Fibroblast of skin of scalp (primary cell): ENCODE measurements around the gene SMAP1. TPM values are rescaled to one million over a fixed set of nuclear protein-coding genes. Genes with fewer than 3 reads are reported as not detected.

ENCODE experiments used
- DNase-seq: peaks from one replicate; pipeline ENCODE4 v3.0.0-alpha.2; 2013
- polyA plus RNA-seq, 2 experiments: library from polyadenylated mRNA; unstranded; fragments of 120-200 nt; gene quantifications; one replicate each; pipeline ENCODE4 v1.2.1, GENCODE V29; 2013; ENCODE audit not compliant: insufficient read length in 2 of 2

Gene SMAP1
- polyA plus RNA-seq (2013, experiment 1 of 2; ENCODE audit: insufficient read length), result 26.6 TPM
- polyA plus RNA-seq (2013, experiment 2 of 2; ENCODE audit: insufficient read length), result 28.7 TPM

GRCh38 chr6:70667711-70668498 is at the start of gene SMAP1:
TSS of gene SMAP1 (plus strand) at chr6:70667883. CDS start at chr6:70668024, 141 bp downstream.
- peak; percentile 92 for DNase-seq

DNA sequence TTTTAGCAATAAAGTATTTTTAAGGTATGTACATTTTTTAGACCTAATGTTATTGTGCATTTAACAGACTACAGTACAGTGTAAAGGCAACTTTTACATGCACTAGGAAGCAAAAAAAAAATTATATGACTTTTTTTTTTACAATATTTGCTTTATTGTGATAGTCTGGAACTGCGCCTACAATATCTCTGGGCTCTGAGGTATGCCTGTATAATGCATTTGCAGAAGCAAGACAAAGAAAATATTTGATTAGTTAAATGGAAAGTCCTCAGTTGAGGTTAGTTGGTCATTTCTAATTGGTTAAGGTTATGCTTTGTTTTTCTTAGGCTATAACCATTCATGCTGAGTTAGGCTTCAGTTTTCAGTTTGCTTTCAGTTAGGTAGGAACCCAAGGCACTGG is 46.9 kb upstream of the SMAP1 start:
- DNase-seq, result no peak

GRCh38 chr6:70622461-70622860 is 45.2 kb upstream of the SMAP1 start:
- DNase-seq, result no peak

DNA sequence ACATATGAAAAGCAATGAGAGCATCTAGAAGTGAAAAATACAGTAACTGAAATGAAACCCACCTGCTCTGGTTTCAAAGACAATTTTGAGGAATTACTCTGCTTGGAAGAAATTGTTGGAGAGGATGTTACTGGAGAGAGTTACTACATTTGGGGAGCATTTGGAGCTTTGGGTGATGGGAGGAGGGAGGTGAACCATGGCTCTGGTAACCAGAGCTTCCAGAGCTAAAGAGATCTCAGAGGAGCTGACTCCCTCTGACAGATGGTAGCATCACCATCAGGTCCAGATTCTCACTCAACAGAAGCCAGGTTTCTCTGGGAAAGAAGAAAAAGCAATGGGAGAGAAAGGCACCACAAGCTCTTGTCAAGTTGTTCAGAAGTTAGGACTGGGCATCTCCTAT is 42.2 kb upstream of the SMAP1 start:
- no peak for DNase-seq

DNA sequence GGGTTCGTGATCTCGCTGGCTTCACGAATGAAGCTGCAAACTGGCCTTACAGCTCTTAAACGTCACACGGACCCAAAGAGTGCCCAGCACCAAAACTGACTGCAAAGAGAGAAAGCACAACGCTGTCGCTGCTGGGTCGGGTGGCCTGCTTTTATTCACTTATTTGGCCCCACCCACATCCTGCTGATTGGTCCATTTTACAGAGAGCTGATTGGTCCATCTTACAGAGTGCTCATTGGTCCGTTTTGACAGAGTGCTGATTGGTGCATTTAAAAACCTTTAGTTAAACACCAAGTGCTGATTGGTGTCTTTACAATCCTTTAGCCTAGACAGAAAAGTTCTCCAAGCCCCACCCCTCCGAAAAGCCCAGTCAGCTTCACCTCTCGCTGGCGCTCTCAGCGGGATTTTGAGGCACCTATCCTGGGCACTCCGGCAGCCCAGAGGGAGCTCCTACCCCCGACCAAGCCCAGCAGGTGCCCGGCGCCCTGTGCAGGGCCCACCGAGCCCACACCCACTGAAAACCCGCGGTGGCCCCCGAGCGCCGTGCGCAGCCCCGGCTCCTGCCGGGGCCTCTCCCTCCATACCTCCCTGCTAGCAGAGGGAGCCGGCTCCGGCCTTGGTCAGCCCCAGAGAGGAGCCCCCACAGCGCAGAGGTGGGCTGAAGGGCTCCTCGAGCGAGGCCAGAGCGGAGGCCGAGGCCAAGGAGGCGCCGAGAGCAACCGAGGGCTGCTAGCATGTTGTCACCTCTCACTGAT is 40.0 kb upstream of the SMAP1 start:
- DNase-seq, result no peak

- no peak for DNase-seq
Measured at GRCh38 chr6:70629929-70630328, 37.8 kb upstream of the SMAP1 start.

DNA sequence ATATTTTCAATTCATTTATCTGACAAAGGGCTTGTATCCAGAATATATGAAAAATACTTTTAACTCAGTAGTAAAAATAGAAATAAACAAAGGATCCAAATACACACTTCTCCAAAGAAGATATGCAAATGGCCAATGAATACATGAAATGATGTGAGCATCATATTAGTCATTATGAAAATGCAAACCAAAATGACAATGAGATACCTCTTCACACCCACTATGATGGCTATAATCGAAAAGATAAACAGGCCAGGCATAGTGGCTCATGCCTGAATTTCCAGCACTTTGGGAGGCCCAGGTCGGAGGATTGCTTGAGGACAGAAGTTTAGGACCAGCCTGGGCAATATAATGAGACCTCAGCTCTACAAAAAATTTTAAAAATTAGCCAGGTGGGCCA is 33.8 kb upstream of the SMAP1 start:
- DNase-seq, result no peak

DNA sequence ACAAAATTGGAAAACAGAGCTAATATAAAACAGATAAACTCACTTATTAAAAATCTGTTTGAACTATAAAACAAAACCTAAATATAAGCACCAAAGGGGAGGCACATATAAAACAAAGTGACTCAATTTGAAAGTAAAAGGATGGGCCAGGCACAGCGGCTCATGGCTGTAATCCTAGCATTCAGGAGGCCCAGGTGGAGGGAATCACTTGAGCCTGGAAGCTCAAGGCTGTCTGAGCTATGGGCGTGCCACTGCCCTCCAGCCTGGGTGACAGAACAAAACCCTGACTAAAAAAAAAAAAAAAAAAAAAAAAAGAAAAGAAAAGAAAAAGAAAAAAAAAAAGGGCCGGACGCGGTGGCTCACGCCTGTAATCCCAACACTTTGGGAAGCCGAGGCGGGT is 31.1 kb upstream of the SMAP1 start:
- DNase-seq, result no peak

DNA sequence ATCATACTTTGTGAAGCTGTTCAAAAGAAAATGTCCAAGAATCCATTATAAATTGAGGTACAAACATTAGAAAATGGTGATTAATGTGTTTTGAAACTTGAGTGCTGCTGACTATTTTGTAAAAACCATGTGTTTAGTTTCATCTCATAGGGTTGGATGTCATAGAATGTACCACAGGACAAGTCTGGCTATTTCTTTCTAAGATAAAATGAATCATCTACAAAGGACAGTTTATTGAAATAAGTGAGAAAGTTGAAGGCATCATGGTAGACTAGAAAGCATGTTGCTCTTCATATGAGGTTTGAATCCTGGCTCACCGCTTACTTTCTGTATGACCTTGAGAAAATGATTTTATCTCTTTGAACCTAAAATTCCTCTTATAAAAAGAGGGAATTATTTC is 29.2 kb upstream of the SMAP1 start:
- no peak for DNase-seq

- no peak for DNase-seq
Measured at GRCh38 chr6:70651326-70651905, 16.3 kb upstream of the SMAP1 start.

GRCh38 chr6:70652216-70652615 is 15.5 kb upstream of the SMAP1 start:
- no peak for DNase-seq

DNA sequence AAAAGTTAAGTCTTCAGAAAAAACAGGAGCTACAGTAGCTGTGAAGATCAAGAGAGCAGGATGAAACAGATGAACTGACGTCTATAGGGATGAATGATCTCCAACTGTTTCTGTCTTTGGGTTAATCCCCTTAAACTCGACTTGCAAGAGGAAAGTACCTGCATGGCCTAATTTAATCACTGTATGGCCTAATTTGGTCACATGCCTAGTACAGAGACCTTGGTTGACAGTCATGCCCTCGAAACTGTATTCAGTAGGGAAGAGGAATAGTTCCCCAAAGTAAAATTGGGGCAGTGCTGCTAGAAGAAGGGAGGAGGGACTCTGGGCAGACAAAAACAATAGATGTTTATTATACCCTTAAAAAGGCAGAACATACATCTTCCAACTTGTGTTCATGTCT is 10.0 kb upstream of the SMAP1 start:
- no peak for DNase-seq

GRCh38 chr6:70663881-70664466 is 3.7 kb upstream of the SMAP1 start:
- DNase-seq, result no peak

GRCh38 chr6:70666706-70667105 is 977 bp upstream of the SMAP1 start:
- DNase-seq, result no peak

DNA sequence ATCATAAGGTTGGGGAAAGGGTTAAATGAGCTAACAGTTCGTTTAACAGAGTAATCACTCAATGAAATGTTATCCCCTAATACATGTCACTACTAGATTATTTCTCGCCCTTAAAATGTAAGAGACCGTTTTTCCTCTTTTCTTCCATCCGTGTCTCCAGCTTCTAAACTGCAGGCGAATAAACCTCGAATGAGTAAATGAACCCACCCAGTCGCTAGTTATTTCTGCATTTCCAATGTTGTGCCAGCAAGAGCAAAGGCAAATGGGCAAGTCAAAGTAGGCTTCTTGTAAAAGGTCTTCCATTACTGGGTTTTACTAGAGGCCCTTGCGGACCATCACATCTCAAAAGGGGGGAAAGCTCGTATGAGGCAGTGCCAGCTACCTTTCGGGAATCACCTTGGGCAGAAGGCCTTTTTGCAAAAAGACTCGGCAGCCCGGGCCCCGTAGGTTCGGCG is 400 bp upstream of the SMAP1 start:
- DNase-seq, result no peak

- no peak for DNase-seq
Measured at GRCh38 chr6:70668499-70668812, 773 bp downstream of the SMAP1 start.

DNA sequence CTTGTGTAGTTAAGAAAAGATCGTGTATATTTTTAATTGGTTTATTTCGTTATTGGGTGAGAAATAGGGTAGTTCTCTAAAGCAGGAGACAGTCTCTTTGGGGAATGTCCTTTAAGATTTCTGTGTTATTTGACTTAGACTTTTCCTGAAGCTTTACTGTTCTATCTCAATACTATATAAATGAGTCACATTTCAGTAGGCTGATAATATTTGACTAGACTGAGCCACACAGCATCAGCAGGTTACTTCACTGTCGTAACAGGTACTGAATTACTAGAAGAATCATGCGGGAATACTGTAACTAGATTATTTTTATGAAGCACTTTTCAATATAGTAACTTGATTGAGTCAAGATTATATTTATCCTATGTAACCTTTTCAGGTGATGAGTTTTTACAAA is 1.4 kb downstream of the SMAP1 start:
- DNase-seq, result no peak

DNA sequence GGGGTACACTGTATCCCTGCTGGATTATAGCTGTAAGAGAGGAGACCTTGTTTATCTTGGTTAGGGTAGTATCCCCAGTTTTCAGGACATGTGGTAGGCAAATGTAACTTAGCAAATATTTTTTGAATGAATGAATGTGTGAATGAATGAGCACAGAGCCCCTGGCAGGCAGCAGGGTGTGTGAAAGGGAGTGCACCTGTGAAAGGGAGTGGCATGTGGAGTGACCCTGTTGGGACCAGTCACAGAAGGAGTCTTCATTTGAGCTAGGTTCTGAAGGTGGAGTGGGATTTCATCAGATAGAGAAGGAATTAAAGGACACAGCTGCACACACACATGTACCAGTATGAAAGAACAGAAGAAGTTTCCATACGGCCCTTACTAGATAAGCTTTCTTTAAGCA is 4.9 kb downstream of the SMAP1 start:
- DNase-seq, result no peak

GRCh38 chr6:70673054-70673453 is 5.4 kb downstream of the SMAP1 start:
- DNase-seq, result no peak

DNA sequence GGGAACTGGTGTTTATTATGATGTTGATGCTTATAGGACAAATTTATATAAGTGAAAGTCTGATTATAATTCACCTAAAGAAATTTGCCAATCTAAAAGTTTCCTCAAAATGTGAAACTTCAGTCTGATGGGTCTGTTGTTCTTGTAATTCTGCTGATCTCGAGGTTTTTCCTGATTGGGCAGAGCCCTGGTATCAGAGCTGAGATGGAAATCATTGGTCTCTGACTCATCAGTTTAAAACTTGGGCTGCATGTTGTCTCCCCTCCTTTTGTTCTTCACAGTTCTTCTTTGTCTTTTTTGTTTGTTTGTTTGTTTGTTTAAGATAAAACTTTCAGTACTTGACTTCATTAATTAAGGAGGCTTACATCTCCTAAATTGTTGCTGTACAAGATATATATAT is 5.9 kb downstream of the SMAP1 start:
- DNase-seq, result peak; percentile 27

DNA sequence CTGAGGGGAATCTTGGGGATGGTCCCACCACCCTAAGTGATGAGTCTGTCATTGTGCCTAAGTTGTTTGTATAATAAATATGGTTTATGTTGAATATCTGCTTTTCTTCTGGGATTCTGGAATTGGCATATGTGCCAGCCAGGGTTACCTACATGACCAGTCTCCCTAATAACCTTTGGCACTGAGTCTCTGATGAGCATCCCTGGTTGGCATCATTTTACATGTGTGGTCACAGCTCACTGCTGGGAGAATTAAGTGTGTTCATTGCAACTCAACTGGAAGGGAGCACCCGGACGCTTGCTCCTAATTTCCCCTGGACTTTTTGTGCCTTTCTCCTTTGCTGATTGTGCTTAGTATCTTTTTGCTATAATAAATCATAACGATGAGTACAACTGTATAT is 8.1 kb downstream of the SMAP1 start:
- no peak for DNase-seq

GRCh38 chr6:70676821-70677220 is 9.1 kb downstream of the SMAP1 start:
- DNase-seq, result no peak

DNA sequence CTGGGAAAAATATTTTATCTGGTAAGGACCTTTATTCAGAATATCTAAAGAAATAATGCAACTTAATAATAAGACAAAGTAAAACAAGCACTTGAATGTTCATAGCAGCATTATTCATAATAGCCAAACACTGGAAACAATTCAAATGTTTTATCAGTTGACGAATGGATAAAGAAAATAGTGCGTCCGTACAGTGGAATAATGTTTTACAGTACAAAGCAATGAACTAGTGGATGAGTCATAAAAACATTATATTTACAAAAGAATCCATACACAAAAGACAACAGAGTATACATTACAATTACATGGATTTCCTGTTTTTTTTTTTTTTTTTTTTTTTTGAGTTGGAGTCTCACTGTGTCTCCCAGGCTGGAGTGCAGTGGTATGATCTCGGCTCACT is 12.7 kb downstream of the SMAP1 start:
- DNase-seq, result no peak
